SH-SY5Y (cell line): ENCODE data around the gene C11orf98.
A peak's percentile ranks its signal among the peaks of the same experiment; 100 is the strongest.

Experiments
- GATA2 ChIP-seq: IDR thresholded peaks from 2 replicates; pipeline ENCODE4 v1.6.1; 2011; ENCODE audit warnings: mild to moderate bottlenecking, low read depth, low read length
- GATA3 ChIP-seq: IDR thresholded peaks from 2 replicates; pipeline ENCODE4 v1.6.1; 2011; ENCODE audit warnings: low read depth, mild to moderate bottlenecking, low read length, moderate library complexity

The C11orf98 gene

DNA sequence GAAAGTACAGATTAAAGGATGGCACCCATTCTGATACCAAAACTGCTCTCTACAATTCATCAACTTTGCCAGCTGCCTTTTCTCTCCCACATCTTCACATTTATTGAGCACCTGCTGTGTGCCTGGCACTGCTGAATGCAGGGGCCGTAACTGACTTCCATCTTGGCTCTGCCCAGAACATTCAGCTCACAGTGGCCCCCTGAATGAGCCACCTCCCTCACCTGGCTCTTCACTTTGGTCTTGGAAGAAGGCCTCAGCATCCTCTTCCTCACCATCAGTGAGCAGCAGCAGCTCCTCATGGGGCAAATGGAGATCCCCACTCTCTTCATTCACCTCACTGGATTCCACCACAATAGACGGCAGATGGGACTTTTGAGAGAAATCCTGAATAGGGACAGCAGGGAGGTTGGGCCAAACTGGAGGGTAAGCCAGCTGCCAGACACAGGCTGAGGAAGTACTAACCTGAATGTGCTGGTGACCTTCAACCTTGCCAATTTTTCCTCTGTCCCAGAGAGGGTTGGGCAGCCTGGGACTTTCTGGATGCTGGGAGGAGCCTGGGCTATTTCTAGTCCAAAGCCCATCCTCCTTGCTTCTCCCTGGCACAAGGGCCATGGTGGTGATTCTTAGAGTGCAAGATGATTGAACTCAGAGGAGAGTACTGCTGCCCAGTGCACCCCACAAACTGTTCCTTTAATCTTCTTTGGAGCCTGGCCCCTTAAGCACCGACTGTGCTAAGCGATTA lies 4.6 kb upstream of the C11orf98 start:
- TF ChIP-seq GATA3 (no peak), GATA2 (no peak)

DNA sequence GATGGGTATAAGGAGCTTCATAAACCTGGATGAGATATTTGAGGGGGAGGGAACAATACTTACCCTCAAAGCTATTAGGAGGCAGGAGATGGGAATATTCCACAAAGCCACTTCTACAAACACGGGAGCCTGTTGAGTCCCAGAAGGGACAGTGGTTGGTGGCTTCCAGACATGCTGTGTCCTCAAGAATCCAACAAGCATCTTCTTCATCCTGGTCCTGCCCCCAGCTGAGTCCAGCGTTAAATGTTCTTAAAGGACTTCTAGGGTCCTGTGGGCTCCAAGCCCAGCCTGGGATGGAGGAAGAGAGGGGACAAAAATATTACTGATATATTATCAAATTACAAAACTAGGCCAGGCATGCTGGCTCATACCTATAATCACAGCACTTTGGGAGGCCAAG lies 2.5 kb upstream of the C11orf98 start:
- TF ChIP-seq GATA2 (no peak), GATA3 (no peak)

DNA sequence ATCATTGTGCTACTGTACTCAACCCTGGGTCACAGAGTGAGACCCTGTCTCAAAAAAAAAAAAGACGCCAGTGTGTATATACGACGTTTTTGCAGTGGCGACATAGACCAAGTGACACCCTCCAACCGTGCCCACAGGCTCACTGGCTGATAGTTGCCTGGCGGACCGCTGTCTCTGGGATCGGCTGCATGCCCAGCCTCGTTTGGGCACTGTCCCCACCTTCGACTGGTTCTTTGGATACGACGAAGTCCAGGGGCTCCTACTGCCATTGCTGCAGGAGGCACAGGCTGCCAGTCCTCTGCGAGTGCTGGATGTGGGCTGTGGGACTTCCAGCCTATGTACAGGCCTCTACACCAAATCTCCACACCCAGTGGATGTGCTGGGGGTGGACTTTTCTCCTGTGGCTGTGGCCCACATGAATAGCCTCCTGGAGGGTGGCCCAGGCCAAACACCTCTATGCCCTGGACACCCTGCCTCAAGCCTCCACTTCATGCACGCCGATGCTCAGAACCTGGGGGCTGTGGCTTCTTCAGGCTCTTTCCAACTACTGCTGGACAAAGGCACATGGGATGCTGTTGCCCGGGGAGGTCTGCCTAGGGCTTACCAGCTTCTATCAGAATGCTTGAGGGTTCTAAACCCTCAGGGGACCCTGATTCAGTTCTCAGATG lies 1.4 kb upstream of the C11orf98 start:
- no peak for TF ChIP-seq GATA3
- TF ChIP-seq GATA2 = no peak

DNA sequence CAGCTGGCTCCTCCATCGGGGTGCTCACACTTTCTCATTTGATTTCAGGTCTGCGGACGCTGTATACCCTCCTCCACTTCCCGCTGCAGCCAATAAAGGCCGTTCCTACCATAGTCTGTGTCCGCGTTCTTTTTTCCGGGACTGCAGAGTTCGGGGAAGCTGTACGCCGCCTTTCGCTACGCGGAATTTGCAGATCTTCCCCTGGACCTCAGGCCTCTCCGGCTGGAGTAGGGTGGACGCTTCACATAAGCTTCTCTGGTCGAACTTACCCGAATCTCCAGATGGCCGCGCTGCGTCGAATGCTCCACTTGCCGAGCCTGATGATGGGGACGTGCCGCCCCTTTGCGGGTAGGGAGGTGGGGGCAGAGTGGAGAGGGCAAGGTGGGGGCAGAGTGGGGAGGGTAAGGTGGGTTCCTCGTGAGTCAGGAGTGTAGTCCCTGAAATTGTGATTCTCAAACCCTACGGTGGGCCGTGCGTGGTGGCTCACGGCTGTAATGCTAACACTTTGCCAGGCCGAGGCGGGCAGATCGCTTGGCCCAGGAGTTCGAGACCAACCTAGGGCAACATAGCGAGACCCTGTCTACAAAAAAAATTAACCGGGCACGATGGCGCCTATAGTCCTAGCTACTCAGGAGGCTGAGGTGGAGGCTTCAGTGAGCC lies 719 bp upstream of the C11orf98 start:
- TF ChIP-seq GATA2 = no peak
- TF ChIP-seq GATA3 = no peak

DNA sequence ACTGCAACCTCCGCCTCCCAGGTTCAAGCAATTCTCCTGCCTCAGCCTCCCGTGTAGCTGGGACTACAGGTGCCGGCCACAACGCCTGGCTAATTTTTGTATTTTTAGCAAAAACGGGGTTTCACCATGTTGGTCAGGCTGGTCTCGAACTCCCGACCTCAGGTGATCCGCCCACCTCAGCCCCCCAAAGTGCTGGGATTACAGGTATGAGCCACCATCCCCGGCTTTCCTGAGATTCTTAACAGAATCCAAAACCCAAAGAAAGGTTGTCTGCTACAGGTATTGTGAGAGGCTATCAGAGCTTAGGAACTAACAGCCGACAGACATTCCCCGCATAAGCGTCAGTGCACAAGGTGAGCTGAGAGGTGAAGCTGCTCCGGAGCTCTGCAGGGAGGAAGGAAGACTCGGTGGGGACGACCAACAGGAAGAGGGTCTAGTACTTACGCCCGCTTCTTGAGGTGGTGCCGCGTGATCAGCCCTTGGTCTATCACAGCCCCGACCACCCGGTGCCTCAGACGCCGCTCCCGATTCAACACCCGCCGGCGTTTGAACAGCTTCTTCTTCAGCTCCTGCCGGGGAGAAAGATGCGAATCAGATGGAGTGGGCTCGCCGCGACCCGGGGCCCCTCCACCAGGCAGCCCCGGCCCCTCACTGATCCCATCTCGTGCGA lies 470 bp downstream of the C11orf98 start:
- TF ChIP-seq GATA3 (no peak), GATA2 (peak; percentile 30; the same call in 1 of the 2 replicates)

DNA sequence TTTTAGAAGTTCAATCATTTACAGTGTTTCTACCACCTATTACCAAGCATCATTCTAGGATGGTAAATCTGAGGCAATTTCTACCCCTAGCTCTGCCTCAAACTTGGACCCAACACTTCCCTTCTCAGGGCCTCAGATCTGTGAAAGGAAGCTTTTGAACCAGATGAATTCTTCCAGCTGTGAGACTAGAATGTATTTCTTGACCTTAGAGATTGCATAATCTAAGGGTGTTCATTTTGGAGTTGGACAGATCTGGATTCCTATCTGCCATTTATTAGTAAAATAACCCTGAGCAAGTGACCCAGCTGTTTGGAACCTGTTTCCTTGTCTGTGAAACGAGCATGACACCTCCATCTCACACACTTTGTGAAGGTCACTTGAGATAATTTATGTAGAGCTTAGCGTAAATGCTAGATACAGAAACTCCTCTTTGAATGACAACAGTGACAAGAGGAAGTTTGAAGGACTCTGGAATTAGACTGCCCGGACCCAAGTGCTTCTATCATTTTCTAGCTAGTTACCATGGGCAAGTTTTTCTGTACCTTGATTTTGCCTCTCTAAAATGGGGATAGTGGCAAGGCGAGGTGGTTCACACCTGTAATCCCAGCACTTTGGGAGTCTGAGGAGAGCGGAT lies 8.1 kb downstream of the C11orf98 start:
- no peak for TF ChIP-seq GATA3
- TF ChIP-seq GATA2 = no peak

DNA sequence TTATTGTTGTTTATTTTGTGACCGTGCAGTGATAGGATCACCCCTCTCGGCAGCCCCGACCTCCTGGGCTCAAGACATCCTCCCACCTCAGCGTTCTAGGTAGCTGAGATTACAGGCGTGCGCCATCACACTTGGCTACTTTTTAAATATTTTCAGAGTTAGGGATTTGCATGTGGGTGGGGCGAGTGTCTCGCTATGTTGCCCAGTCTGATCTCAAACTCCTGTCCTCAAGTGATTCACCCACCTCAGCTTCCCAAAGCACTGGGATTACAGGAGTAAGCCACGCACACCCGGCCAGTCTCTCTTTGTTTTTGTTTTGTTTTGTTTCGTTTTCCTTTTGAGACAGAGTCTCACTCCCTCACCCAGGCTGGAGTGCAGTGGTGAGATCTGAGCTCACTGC lies 10.7 kb downstream of the C11orf98 start:
- TF ChIP-seq GATA2 (no peak), GATA3 (no peak)

DNA sequence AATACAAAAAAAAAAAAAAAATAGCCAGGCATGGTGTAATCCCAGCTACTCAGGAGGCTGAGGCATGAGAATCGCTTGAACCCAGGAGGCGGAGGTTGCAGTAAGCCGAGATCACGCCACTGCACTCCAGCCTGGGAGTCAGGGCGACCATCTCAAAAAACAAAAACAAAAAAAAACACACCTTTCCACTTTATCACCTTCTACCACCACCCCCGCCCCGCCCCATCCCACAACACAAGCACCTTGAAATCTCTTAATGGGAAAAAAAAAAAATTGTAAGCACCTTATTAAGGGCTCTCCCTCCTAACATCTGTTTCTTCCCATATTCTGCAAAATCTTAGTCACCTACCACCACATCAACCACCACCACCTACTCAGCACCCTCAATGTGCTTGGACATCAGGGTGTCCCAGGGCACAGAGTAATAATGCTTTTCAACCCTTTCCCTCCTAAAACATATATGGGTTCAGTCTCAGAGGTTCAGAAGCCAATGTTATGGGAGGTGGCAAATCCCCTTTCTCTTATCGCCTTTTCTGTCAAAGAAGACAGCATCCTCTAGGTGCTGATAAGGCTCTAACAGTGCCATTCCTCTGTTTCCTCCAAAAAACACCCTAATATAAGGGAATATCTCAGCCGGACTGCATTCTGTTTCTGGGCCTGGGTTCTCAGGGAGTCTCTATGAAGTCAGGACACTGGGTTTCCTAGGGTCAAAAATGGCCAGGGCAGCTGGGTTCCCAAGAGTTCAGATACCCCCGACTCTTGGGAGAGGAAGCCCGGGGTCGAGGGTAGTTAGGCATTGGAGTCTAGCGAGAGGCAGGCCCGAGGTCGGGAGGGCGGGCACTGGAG lies 12.6 kb downstream of the C11orf98 start:
- no peak for TF ChIP-seq GATA3
- no peak for TF ChIP-seq GATA2

DNA sequence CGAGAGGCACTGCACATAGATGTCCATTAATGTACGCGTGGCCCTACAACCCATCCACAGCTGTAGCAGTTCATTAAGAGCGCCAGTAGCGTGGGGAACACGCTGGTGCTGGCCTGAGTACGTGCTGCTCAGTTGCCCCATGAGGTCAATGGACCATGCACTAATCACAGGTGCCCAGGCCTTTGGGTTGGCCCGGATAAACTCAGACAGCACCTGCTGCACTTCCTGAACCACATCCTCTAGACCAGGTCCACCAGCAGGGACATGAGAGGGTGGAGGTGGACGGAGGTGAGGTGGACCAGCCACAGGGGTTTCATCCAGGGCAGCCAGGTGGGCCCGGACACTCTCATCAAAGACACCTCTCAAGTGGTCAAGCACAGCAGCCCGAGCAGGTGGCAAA lies 15.5 kb downstream of the C11orf98 start:
- TF ChIP-seq GATA3 = no peak
- TF ChIP-seq GATA2 = no peak

DNA sequence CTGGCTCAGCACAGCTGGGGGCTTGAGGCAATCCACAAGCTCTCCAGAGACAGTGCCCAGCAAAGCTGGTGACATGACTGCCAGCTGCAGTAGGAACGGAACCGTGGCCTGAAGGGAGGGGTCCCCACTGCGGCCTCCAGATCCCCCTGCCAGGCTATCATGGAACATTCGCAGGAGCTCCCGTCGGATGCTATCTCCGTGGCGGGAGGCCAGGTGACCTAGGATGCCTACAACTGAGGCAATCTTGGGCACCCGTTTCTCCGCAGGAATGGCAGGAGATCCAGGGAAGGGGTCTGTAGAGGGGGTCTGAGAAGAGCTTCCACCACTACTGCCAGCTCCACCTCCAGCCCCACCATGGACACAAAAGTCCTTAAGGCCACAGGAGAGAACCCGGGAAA lies 16.0 kb downstream of the C11orf98 start:
- TF ChIP-seq GATA2 (no peak), GATA3 (no peak)

DNA sequence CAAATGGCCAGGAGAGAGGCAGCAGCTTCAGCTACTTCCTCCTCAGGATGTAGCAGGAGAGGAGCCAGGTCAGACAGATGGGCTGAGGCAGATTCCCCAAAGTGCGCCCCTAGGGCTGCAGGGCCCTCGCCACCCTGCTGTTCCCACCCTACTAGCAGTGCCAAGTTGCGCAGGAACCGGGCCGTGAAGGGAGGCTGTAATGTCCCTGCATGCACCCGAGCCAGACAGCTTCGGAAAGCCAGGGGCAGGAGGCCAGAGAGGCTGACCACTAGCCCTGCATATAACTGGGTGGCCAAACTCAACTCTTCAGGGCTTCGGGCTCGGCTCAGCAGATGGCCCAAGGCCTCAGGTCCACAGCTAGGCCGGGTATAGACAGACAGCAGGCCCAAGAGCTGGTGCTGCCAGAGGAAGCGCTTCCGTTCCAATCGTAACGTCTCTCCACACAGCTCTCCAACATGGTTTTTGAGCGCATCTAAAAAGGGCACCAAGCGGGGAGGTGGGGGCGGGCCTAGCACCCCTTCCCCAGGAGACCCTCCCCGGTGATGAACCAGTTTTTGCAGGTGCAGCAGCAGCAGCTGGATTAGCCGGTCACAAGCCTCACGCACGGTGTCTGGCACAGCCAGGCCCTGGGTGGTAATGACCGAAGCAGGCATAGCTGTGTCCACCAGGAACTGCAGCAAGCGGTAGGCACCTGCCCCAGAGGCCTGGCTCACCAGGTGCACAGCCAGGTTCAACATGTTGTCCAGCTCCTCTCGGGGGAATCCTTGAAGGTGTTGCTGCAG lies 16.6 kb downstream of the C11orf98 start:
- TF ChIP-seq GATA2 = no peak

DNA sequence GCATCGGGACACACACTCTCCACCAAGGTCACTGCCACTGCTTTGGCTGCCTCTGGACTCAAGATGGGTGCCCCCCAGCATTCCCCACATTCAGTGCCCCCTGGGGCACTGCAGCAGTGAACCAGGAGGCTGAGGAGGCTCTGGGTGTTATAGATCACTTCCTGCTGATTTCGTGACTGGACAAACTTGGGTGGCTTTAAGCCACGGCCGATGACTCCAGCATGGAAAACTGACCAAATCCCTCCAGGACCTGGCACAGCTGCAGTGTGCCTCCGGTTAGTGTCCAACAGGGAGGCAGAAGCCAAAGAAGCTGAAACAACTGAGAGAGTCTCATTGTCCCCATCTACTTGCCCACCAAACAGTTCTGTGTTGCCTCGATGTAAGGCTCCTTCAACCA lies 17.4 kb downstream of the C11orf98 start:
- TF ChIP-seq GATA3 = no peak
- no peak for TF ChIP-seq GATA2
